RWPE1 (cell line): ENCODE measurements around the gene R3HDM4.
"Not testable (repeated sequence)": the region's sequence is repeated elsewhere in the genome, so short reads cannot be mapped to it uniquely, and the experiment has no call there.

Experiments
- CTCF ChIA-PET: fragments of 350-600 bp; sonication (Branson Sonifier 250); formaldehyde crosslinking; extraction: SDS; loops from one replicate; lab custom pipeline; 2021; lab: Yijun Ruan, JAX
- POLR2A ChIA-PET: fragments of 400-600 bp; formaldehyde crosslinking; extraction: SDS; loops from one replicate; lab custom pipeline; 2020; ENCODE audit warnings: antibody characterized with exemption; ENCODE audit not compliant: low non-redundant PET; lab: Yijun Ruan, JAX
- DNase-seq: peaks from one replicate; pipeline ENCODE4 v3.0.0; 2012; ENCODE audit warnings: low spot score
- H3K27ac ChIP-seq: fragments of 450-650 bp; 2 replicates; pipeline ENCODE4 v1.5.1; 2017
- CTCF ChIP-seq: fragments of 450-650 bp; conservative IDR thresholded peaks from 2 replicates; pipeline ENCODE4 v1.5.1; 2017; ENCODE audit warnings: low read depth, mild to moderate bottlenecking

Gene R3HDM4

GRCh38 chr19:913080-913748 lies at the start of gene R3HDM4:
R3HDM4 (minus strand) TSS chr19:913219; CDS start chr19:913157, 62 bp downstream.
- ChIA-PET CTCF (no interaction called here), POLR2A (no interaction called here)
- DNase-seq: peak; percentile 67
- H3K27ac ChIP-seq: peak within 1 kb of the TSS; percentile 91
- TF ChIP-seq CTCF: no peak

DNA sequence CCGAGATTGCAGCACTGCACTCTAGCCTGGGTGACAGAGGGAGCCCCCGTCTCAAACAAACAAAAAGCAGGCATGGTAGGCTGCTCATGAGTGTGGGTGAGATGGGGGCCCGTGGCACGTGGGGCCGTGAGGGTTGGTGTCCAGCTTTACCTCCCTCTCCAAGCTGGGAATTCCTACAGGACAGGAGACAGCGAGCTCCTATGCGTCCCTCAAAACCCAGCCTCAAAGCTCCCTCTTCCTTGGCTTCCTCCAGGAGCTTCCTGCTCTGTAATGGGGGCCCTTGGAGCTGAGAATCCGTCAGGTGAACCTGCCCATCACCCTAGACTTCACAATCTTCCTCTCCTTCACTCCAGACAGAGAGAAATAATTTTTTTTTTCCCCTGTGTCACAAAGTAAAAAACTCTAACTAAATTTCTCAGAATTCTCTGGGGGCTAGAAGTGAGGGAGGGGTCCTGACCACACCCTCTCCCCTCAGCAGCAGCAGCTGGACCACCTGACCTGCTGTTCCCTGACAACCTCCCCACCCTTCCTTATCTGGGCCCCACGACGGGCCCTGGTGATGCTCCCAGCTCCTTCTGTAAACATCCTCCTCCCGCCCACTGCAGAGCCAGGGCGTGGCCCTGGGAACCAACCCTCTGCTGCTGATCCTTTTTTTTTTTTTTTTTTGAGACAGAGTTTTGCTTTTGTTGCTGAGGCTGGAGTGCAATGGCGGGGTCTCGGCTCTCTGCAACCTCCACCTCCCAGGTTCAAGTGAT lies 49.0 kb upstream of the R3HDM4 start:
- CTCF ChIA-PET: interaction anchor here (0.6 kb wide), 1 partner anchor 13 kb away, joined by 6 read pairs; no protein-coding TSS in a partner anchor
- DNase-seq: no peak
- POLR2A ChIA-PET: no interaction called here
- H3K27ac ChIP-seq: peak overlapping the region; percentile 22
- no peak for TF ChIP-seq CTCF

- ChIA-PET CTCF (no interaction called here), POLR2A (no interaction called here)
- DNase-seq: no peak
- TF ChIP-seq CTCF: no peak
- H3K27ac ChIP-seq: no peak overlapping the region
These were observed 47.6 kb upstream of the R3HDM4 start for GRCh38 chr19:960601-960938.

- H3K27ac ChIP-seq: no peak overlapping the region
- POLR2A ChIA-PET: no interaction called here
- no peak for DNase-seq
- no peak for TF ChIP-seq CTCF
- CTCF ChIA-PET: interaction anchor here (0.7 kb wide), 1 partner anchor 244 kb away, joined by 3 read pairs; no protein-coding TSS in a partner anchor
These were observed 47.0 kb upstream of the R3HDM4 start for GRCh38 chr19:960020-960419.

GRCh38 chr19:958967-959855 lies 46.2 kb upstream of the R3HDM4 start:
- ChIA-PET POLR2A (no interaction called here), CTCF (interaction anchor here (0.7 kb wide), 1 partner anchor 243 kb away, joined by 3 read pairs; no protein-coding TSS in a partner anchor)
- peak; percentile 68 for DNase-seq
- TF ChIP-seq CTCF: no peak
- H3K27ac ChIP-seq: peak overlapping the region; percentile 19

DNA sequence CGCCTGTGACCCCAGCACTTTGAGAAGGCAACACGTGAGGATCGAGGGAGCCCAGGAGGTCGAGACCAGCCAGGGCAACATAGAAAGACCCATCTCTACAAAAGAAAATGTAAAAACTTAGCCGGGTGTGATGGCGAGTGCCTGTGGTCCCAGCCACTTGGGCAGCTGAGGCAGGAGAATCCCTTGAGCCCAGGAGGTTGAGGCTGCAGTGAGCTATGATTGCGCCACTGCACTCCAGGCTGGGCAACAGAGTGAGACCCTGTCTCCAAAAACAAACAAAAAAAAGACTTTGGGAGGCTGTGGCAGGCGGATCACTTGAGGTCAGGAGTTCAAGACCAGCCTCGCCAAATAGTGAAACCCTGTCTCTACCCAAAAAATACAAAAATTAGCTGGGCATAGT lies 44.6 kb upstream of the R3HDM4 start:
- POLR2A ChIA-PET, CTCF ChIA-PET: not testable (repeated sequence)
- peak overlapping the region; percentile 42; the same call in 1 of the 2 replicates for H3K27ac ChIP-seq

More for the DNA sequence above, 44.6 kb upstream of the R3HDM4 start:
- DNase-seq: not testable (repeated sequence)
